Neural crest cell (in vitro differentiated cells): ENCODE measurements around the gene IRAK3. TPM values are rescaled to one million over a fixed set of nuclear protein-coding genes. Genes with fewer than 3 reads are reported as not detected.
"Not testable (repeated sequence)": the region's sequence is repeated elsewhere in the genome, so short reads cannot be mapped to it uniquely, and the experiment has no call there.

Source experiments
- DNase-seq: peaks from one replicate; pipeline ENCODE4 v3.0.0; 2021; ENCODE audit warnings: low read depth, mixed read lengths, low spot score
- H3K27ac Mint-ChIP-seq: one replicate; pipeline ENCODE4 v1.8.0; 2021; ENCODE audit warnings: mild to moderate bottlenecking, mixed read lengths; ENCODE audit not compliant: unreplicated experiment
- H3K27me3 Mint-ChIP-seq: 2 replicates; pipeline ENCODE4 v1.8.0; 2021; ENCODE audit warnings: low read depth, mild to moderate bottlenecking, mixed read lengths
- H3K36me3 Mint-ChIP-seq: 2 replicates; pipeline ENCODE4 v1.8.0; 2021; ENCODE audit warnings: low read depth, mild to moderate bottlenecking, mixed read lengths
- H3K4me1 Mint-ChIP-seq: 2 replicates; pipeline ENCODE4 v1.8.0; 2021; ENCODE audit warnings: mixed read lengths
- H3K4me3 Mint-ChIP-seq: one replicate; pipeline ENCODE4 v1.8.0; 2021; ENCODE audit warnings: mild to moderate bottlenecking, mixed read lengths
- H3K9me3 Mint-ChIP-seq: 2 replicates; pipeline ENCODE4 v1.8.0; 2021; ENCODE audit warnings: mixed read lengths
- CTCF ChIP-seq: fragments of 200-600 bp; sonication (generic); conservative IDR thresholded peaks from 2 replicates; pipeline ENCODE4 v1.5.0; 2021; ENCODE audit warnings: antibody characterized with exemption, mild to moderate bottlenecking
- total RNA-seq: library from RNA; stranded (reverse); gene quantifications from 2 replicates; pipeline ENCODE4 v1.2.1, GENCODE V29; 2021

The IRAK3 gene
- total RNA-seq, 1 donor from 2014 or later: 0.56 TPM

- DNase-seq: no peak
- H3K9me3 Mint-ChIP-seq: peaks cover 4% of the 10 kb centered on the region
- no peak for TF ChIP-seq CTCF
- H3K4me3 Mint-ChIP-seq: no peak overlapping the region
- H3K27me3 Mint-ChIP-seq: peaks cover 6% of the 10 kb centered on the region
- no peaks in the 10 kb centered on the region for H3K4me1 Mint-ChIP-seq
- H3K36me3 Mint-ChIP-seq: no peaks in the 10 kb centered on the region
- no peak overlapping the region for H3K27ac Mint-ChIP-seq
Measured at GRCh38 chr12:66206141-66206540, 17.1 kb downstream of the IRAK3 start.

GRCh38 chr12:66210840-66211239, 21.8 kb downstream of the IRAK3 start:
- no peak for DNase-seq
- H3K4me1 Mint-ChIP-seq: peaks cover 5% of the 10 kb centered on the region
- no peak overlapping the region for H3K27ac Mint-ChIP-seq
- H3K36me3 Mint-ChIP-seq: peaks cover 3% of the 10 kb centered on the region
- H3K4me3 Mint-ChIP-seq: no peak overlapping the region
- no peaks in the 10 kb centered on the region for H3K27me3 Mint-ChIP-seq
- no peak for TF ChIP-seq CTCF
- peaks cover 8% of the 10 kb centered on the region for H3K9me3 Mint-ChIP-seq

- H3K4me3 Mint-ChIP-seq, H3K4me1 Mint-ChIP-seq, H3K36me3 Mint-ChIP-seq, H3K27ac Mint-ChIP-seq, H3K27me3 Mint-ChIP-seq, H3K9me3 Mint-ChIP-seq, DNase-seq: not testable (repeated sequence)
Measured at GRCh38 chr12:66211573-66211972, 22.6 kb downstream of the IRAK3 start.

- not testable (repeated sequence) for H3K36me3 Mint-ChIP-seq, H3K27ac Mint-ChIP-seq, H3K27me3 Mint-ChIP-seq, DNase-seq, H3K4me1 Mint-ChIP-seq, H3K9me3 Mint-ChIP-seq, H3K4me3 Mint-ChIP-seq
Measured at GRCh38 chr12:66213011-66213410, 24.0 kb downstream of the IRAK3 start.

- no peaks in the 10 kb centered on the region for H3K27me3 Mint-ChIP-seq
- no peak overlapping the region for H3K4me3 Mint-ChIP-seq
- H3K36me3 Mint-ChIP-seq: peaks cover 10% of the 10 kb centered on the region
- no peak for TF ChIP-seq CTCF
- peaks cover 3% of the 10 kb centered on the region for H3K4me1 Mint-ChIP-seq
- H3K9me3 Mint-ChIP-seq: peaks cover 10% of the 10 kb centered on the region
- no peak overlapping the region for H3K27ac Mint-ChIP-seq
- DNase-seq: no peak
Measured at GRCh38 chr12:66217342-66217917, 28.4 kb downstream of the IRAK3 start.

GRCh38 chr12:66228462-66228861, 39.4 kb downstream of the IRAK3 start:
- H3K4me1 Mint-ChIP-seq: no peaks in the 10 kb centered on the region
- no peak overlapping the region for H3K4me3 Mint-ChIP-seq
- no peak for TF ChIP-seq CTCF
- no peaks in the 10 kb centered on the region for H3K27me3 Mint-ChIP-seq
- H3K9me3 Mint-ChIP-seq: no peaks in the 10 kb centered on the region
- no peaks in the 10 kb centered on the region for H3K36me3 Mint-ChIP-seq
- no peak overlapping the region for H3K27ac Mint-ChIP-seq
- no peak for DNase-seq
